GM18502 (cell line): ENCODE results near the gene CACNA1C.

Source experiments
- ATAC-seq: cut with Tn5 transposase; IDR thresholded peaks from one replicate; pipeline ENCODE4 v1.9.1; 2021; ENCODE audit warnings: mild to moderate bottlenecking; ENCODE audit not compliant: unreplicated experiment, poor library complexity

The CACNA1C gene

GRCh38 chr12:2415568-2415944 is 362.8 kb downstream of the CACNA1C start:
- ATAC-seq = no peak

GRCh38 chr12:2416158-2416557 is 363.4 kb downstream of the CACNA1C start:
- no peak for ATAC-seq

DNA sequence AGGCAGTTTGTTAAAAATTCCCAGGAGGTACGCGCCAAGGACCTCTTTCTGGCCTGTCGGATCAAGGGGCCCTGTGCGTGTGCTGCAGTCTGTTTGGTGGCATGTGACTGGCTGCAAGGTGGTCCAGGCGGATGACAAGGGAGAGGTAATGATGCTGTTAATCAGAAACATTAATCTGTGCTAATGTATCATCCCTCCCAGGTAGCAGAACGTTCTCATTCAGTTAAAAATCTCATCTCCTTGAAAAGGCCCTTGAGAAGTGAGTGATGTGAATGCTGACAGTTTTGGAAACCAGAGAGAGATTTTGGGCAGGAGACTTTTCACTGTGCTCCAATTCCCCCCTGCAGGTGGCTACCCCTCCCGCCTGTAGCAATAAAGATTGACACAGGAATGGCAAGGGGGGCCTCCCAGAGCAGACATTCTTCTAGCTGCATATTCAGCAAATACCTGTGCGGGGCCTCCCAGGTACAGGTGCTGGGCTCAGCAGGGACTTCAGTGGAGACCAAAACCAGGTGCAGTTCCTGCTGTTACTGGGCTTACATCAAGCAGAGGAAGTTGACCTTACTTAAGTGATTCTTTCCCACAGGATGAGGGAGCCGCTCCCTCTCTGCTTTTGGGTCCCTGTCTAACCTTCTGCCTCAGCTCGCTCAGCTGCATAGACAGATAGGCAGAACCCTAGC is 364.8 kb downstream of the CACNA1C start:
- no peak for ATAC-seq

- no peak for ATAC-seq
Measured at GRCh38 chr12:2418579-2418978, 365.8 kb downstream of the CACNA1C start.

GRCh38 chr12:2422591-2422990 is 369.8 kb downstream of the CACNA1C start:
- ATAC-seq = no peak

- no peak for ATAC-seq
Measured at GRCh38 chr12:2429032-2429431, 376.2 kb downstream of the CACNA1C start.

- no peak for ATAC-seq
Measured at GRCh38 chr12:2431810-2432209, 379.0 kb downstream of the CACNA1C start.

GRCh38 chr12:2432856-2433255 is 380.1 kb downstream of the CACNA1C start:
- no peak for ATAC-seq

DNA sequence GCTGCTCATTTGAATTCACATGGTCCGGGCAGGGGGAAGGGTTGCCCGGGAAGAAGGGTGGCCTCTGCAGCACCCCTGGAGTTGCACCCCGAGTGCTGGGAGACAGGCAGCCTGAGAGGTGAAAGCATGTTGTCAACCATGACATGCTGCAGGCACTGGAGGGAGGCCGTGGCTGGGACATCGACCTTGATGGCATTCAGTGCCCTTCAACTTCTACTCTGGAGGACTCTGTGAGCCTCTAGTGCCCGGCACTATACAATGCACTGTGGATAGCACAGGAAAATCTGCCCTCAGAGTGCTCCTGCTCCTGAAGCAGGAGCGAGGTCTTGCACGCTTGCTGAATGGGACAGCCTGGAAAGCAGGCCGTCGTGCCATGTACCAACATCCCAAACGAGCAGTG is 382.7 kb downstream of the CACNA1C start:
- no peak for ATAC-seq

DNA sequence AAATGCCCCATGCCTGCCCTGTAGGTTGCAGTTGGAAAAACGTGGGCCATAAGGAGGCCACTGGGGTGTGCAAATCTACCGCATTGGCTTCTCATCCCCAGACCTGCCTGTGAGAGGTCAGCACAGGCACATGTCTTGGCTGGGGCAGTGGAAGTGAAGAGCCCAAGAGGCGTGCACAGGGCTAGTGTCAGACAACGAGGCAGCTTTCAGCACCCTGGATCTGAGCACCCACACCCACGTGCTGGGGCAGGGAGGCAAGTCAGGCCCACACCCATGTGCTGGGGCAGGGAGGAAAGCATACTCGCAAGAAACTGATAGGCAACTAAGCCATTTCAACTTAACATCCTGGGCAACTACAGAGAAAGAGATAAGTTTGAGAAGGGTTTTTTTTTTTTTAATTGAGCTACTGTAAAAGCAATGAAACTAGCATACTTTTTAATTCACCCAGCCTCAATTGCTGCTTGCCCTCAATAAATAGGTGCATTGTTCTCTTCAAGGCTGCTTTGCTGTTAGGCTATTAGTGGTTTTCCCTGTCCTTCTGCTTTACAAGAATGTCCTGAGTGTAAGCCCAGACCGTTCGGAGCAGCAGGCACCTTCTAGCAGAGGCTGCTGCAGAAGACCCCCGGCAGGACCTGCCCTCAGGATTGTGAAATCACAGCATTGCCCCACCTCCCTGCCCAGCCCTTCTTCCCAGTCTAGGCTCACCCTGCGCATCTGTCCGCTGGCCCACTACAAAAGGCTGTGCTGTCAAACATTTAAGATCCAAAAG is 386.7 kb downstream of the CACNA1C start:
- no peak for ATAC-seq

GRCh38 chr12:2443776-2444175 is 391.0 kb downstream of the CACNA1C start:
- no peak for ATAC-seq

DNA sequence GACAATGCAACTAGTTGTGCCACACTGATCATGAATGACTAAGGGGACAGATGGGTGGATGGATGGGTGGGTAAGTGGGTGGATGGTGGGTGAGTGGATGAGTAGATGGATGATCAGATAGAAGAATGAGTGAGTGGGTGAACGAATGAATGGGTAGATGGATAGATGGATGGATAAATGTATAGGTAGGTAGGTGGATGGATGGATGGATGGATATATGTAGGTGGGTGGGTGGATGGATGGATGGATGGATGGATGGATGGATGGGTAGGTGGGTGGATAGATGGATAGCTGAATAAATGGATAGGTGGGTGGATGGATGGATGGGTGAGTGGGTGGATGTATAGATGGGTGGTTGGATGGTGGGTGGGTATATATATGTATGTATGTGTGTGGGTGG is 393.2 kb downstream of the CACNA1C start:
- ATAC-seq = no peak

- ATAC-seq = no peak
Measured at GRCh38 chr12:2447861-2448260, 395.1 kb downstream of the CACNA1C start.

GRCh38 chr12:2449586-2449985 is 396.8 kb downstream of the CACNA1C start:
- ATAC-seq = no peak

DNA sequence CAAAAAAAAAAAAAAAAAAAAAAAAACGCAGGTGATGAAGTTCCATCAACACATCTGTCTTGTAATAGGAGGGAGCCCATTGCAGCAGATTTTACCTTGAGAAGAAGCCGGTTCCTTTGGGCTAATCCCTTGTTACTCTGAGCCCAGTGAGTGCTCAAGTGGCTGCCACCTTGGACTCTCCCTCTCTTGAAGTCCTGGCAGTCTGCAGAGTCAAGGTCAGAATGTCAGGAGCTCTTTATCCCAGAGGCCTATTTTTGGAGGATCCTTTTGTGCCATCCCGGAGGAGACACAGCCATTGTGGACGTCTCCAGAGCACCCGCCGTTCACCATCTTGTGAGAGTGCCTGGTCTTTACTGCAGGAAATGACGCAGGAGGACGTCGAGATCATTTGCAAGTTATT is 397.8 kb downstream of the CACNA1C start:
- ATAC-seq = no peak

DNA sequence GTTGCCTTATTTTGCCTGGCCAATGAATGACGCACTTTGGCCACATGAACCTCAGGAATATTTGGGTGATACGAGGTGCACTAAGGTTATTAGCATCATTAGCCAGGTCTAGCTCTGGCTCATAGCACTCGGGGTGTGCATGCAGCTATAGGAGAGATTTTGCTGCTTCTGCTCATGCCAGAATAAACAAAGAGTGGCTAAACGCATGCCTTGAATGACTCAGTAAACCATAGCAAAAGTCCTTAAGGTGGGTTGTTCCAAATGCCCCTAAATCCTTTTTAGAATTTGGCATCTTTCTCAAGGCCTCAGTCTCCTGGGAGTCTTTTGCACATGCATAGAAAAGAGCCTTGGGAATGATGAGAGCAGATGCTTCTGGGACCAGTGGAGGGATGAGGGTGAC is 398.2 kb downstream of the CACNA1C start:
- no peak for ATAC-seq

- no peak for ATAC-seq
Measured at GRCh38 chr12:2451497-2451896, 398.7 kb downstream of the CACNA1C start.

- no peak for ATAC-seq
Measured at GRCh38 chr12:2453076-2453760, 400.4 kb downstream of the CACNA1C start.

DNA sequence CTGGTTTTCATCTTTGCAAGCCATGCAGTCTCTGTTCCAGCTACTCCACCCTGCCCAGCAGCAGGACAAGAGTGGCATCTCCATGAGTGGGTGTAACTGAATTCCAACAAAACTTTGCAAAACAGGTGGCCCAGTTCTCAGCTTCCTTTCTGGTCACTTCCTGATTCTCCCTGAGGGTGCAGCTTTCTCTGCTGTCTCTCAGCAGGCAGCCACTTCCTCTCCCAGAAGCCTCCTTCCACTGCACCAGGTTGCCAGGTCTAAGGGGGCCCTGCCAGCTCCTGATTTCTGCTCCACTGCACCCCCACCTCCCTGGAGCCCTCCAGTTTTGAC is 400.9 kb downstream of the CACNA1C start:
- ATAC-seq = no peak

DNA sequence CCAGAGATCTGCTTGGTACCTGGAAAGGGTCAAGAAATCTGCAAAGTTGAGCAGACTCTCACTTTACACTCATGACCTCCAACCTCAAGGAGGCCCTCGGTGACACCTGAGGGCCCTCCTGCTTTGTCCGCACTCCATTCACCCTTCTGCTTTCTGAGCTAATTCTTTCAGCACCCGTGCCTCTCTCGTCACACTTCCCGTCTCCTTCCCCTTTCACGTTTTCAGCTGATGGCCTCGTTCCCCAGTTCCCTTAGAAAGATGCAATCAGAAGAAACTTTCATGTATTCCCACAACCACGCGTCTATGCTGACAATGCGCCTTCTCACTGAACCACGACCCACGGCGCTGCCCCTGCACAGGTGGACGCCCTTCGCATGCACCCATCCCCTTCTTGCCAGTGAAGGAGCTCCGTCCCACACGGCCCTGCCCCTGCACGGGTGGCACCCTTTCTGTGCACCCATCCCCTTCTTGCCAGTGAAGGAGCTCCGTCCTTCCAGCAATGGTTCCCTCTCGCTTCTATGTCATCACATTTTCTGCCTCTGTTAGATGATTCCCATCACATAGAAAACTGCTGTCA is 401.9 kb downstream of the CACNA1C start:
- ATAC-seq = no peak

- ATAC-seq = no peak
Measured at GRCh38 chr12:2455410-2455809, 402.6 kb downstream of the CACNA1C start.
